SK-N-SH (cell line): Measurements from ENCODE around the gene NDUFS8. TPM values are rescaled to one million over a fixed set of nuclear protein-coding genes. Genes with fewer than 3 reads are reported as not detected.
"Not testable (repeated sequence)": the region's sequence is repeated elsewhere in the genome, so short reads cannot be mapped to it uniquely, and the experiment has no call there.

Experiments
- CTCF ChIA-PET: fragments of 300-600, 350-600 bp; formaldehyde crosslinking; extraction: SDS; loops from one replicate; lab custom pipeline; 2021; lab: Yijun Ruan, JAX
- POLR2A ChIA-PET: fragments of 350-600 bp; sonication (Branson Sonifier 250); formaldehyde crosslinking; extraction: SDS; loops from one replicate; lab custom pipeline; 2020; ENCODE audit warnings: antibody characterized with exemption, inconsistent platforms; lab: Yijun Ruan, JAX
- DNase-seq: peaks from one replicate; pipeline ENCODE4 v3.0.0; 2012
- H2AFZ ChIP-seq: fragments of 200-600 bp; sonication (generic); 2 replicates; pipeline ENCODE4 v1.8.1; 2016; ENCODE audit warnings: antibody characterized with exemption, mild to moderate bottlenecking, low read depth
- H3F3A ChIP-seq: fragments of 200-600 bp; sonication (generic); replicated peaks from 2 replicates; pipeline ENCODE3; 2016; ENCODE audit warnings: antibody characterized with exemption, mild to moderate bottlenecking; ENCODE audit not compliant: insufficient read depth
- H3K27ac ChIP-seq, 2 experiments: fragments of 200-500 bp in 1 of 2; fragments of 200-600 bp in 1 of 2; sonication (Bioruptor generic) in 1 of 2; sonication (generic), shearing (Covaris generic) in 1 of 2; 2 replicates each; pipeline versions ENCODE4 v1.5.1 to v1.6.1; 2014 to 2016; ENCODE audit warnings: low read depth in 2 of 2, inconsistent platforms in 1 of 2, low read length in 1 of 2, mild to moderate bottlenecking in 1 of 2, mixed read lengths in 1 of 2
- H3K27me3 ChIP-seq: fragments of 200-600 bp; sonication (generic), shearing (Covaris generic); 2 replicates; pipeline ENCODE4 v1.6.1; 2016; ENCODE audit warnings: mixed run types; ENCODE audit not compliant: insufficient read depth
- H3K36me3 ChIP-seq, 2 experiments: fragments of 200-500 bp in 1 of 2; fragments of 200-600 bp in 1 of 2; sonication (Bioruptor generic) in 1 of 2; sonication (generic) in 1 of 2; replicated peaks in 1 of 2; 2 replicates each; pipeline versions ENCODE3 to v1.5.1; 2014 to 2016; ENCODE audit warnings: low read length in 1 of 2, mild to moderate bottlenecking in 1 of 2; ENCODE audit not compliant: insufficient read depth in 2 of 2, control insufficient read depth in 1 of 2
- H3K4me1 ChIP-seq, 2 experiments: fragments of 200-500 bp in 1 of 2; fragments of 200-600 bp in 1 of 2; sonication (Bioruptor generic) in 1 of 2; sonication (generic), shearing (Covaris generic) in 1 of 2; 2 replicates each; pipeline versions ENCODE4 v1.5.1 to v1.6.1; 2014 to 2016; ENCODE audit warnings: low read depth in 1 of 2, low read length in 1 of 2, mixed run types in 1 of 2; ENCODE audit not compliant: insufficient read depth in 2 of 2, control insufficient read depth in 1 of 2
- H3K4me2 ChIP-seq: fragments of 200-600 bp; sonication (generic), shearing (Covaris generic); 2 replicates; pipeline ENCODE4 v1.6.1; 2017; ENCODE audit warnings: mixed run types
- H3K4me3 ChIP-seq, 2 experiments: fragments of 200-500 bp in 1 of 2; fragments of 200-600 bp in 1 of 2; sonication (Bioruptor generic) in 1 of 2; sonication (generic), shearing (Covaris generic) in 1 of 2; 2 replicates each; pipeline versions ENCODE4 v1.5.1 to v1.8.1; 2014 to 2016; ENCODE audit warnings: low read depth in 2 of 2, inconsistent platforms in 1 of 2, low read length in 1 of 2, mild to moderate bottlenecking in 1 of 2, mixed read lengths in 1 of 2, moderate library complexity in 1 of 2
- H3K79me2 ChIP-seq: fragments of 200-600 bp; sonication (generic); 2 replicates; pipeline ENCODE4 v1.8.1; 2017; ENCODE audit warnings: mild to moderate bottlenecking; ENCODE audit not compliant: insufficient read depth
- H3K9ac ChIP-seq: fragments of 200-600 bp; sonication (generic); 2 replicates; pipeline ENCODE4 v1.6.1; 2017; ENCODE audit warnings: mixed run types
- H3K9me2 ChIP-seq: fragments of 200-600 bp; sonication (generic); 2 replicates; pipeline ENCODE4 v1.6.1; 2017; ENCODE audit warnings: mixed run types
- H3K9me3 ChIP-seq: fragments of 200-600 bp; sonication (generic); 2 replicates; pipeline ENCODE4 v1.6.1; 2017; ENCODE audit warnings: mixed run types, mild to moderate bottlenecking, moderate library complexity
- H4K20me1 ChIP-seq: fragments of 200-600 bp; sonication (generic); 2 replicates; pipeline ENCODE4 v1.6.1; 2017; ENCODE audit warnings: mild to moderate bottlenecking, mixed run types; ENCODE audit not compliant: insufficient read depth
- CTCF ChIP-seq: fragments of 200-600 bp; sonication (generic); IDR thresholded peaks from 2 replicates; pipeline ENCODE4 v1.6.1; 2017; ENCODE audit warnings: antibody characterized with exemption, mild to moderate bottlenecking, moderate library complexity
- RAD21 ChIP-seq: IDR thresholded peaks from 2 replicates; pipeline ENCODE4 v1.6.1; 2012; ENCODE audit warnings: mild to moderate bottlenecking, low read length
- SMC3 ChIP-seq: IDR thresholded peaks from 2 replicates; pipeline ENCODE4 v1.6.1; 2012; ENCODE audit warnings: low read depth, low read length, improper control_type of control experiment
- WGBS: methylation state at CpG from one replicate; pipeline ENCODE4 v1.1.6; 2017; ENCODE audit warnings: low lambda C conversion rate; 5-methylcytosine and 5-hydroxymethylcytosine counted together
- polyA plus RNA-seq, 3 experiments: library from polyadenylated mRNA; depleted of rRNA; stranded (reverse); fragments of >200 nt; gene quantifications; 2 replicates each; pipeline ENCODE4 v1.2.3, GENCODE V29; 2012

NDUFS8 gene
- polyA plus RNA-seq, 1 of the 3 experiments (the other 2 are of a cell fraction): 123 TPM

- H3K4me2 ChIP-seq, H3K36me3 ChIP-seq, H3K9me2 ChIP-seq, H3K4me1 ChIP-seq, POLR2A ChIA-PET, H3K9ac ChIP-seq, H3K4me3 ChIP-seq, H3K79me2 ChIP-seq, H3K27me3 ChIP-seq, H3F3A ChIP-seq, H3K27ac ChIP-seq: not testable (repeated sequence)
- DNase-seq: peak; percentile 42
- CTCF ChIA-PET: interaction anchor here (0.7 to 2.2 kb wide), 9 partner anchors 9 to 77 kb away, joined by 3 to 12 read pairs (median 4); partner anchors contain the start of gene UNC93B1
- TF ChIP-seq RAD21 (peak; percentile 61), SMC3 (peak; percentile 39; the same call in 1 of the 2 replicates), CTCF (peak; percentile 61)
- TF ChIP-seq, all 33 proteins: peak for 3; not testable (repeated sequence) for 30
- H3K9me3 ChIP-seq, H4K20me1 ChIP-seq, H2AFZ ChIP-seq: not testable (repeated sequence)
- 56% methylated on average over 12 of the region's 12 CpGs for WGBS
Measured at GRCh38 chr11:67993821-67994220, 36.7 kb upstream of the NDUFS8 start.

- H3K4me1 ChIP-seq, H2AFZ ChIP-seq, H3K79me2 ChIP-seq, H3K27ac ChIP-seq, DNase-seq, H3K27me3 ChIP-seq, H3F3A ChIP-seq, H3K9ac ChIP-seq, H3K9me2 ChIP-seq, H3K4me2 ChIP-seq, POLR2A ChIA-PET, H3K9me3 ChIP-seq, H3K36me3 ChIP-seq, H4K20me1 ChIP-seq, H3K4me3 ChIP-seq: not testable (repeated sequence)
- CTCF ChIA-PET: interaction anchor here (0.7 to 2.2 kb wide), 9 partner anchors 9 to 77 kb away, joined by 3 to 12 read pairs (median 4); partner anchors contain the start of gene UNC93B1
- 89% methylated on average over 4 of the region's 5 CpGs for WGBS
Measured at GRCh38 chr11:67994387-67994786, 36.1 kb upstream of the NDUFS8 start.

- POLR2A ChIA-PET: not testable (repeated sequence)
Measured at GRCh38 chr11:67995129-67995528, 35.4 kb upstream of the NDUFS8 start.

GRCh38 chr11:67995579-67995978 is 34.9 kb upstream of the NDUFS8 start:
- H2AFZ ChIP-seq, H3K27ac ChIP-seq, H3K4me2 ChIP-seq, H3K4me1 ChIP-seq, H3K9ac ChIP-seq, CTCF ChIA-PET, POLR2A ChIA-PET, H3F3A ChIP-seq, H3K4me3 ChIP-seq, H4K20me1 ChIP-seq, H3K36me3 ChIP-seq, H3K9me3 ChIP-seq, H3K9me2 ChIP-seq, H3K79me2 ChIP-seq, H3K27me3 ChIP-seq, DNase-seq: not testable (repeated sequence)
- 80% methylated on average over 2 of the region's 14 CpGs for WGBS

More at GRCh38 chr11:67995129-67995528, 35.4 kb upstream of the NDUFS8 start:
- 88% methylated on average over 1 of the region's 3 CpGs for WGBS
- H3K27ac ChIP-seq, H3K9me3 ChIP-seq, H3K79me2 ChIP-seq, H3K36me3 ChIP-seq, H3K4me1 ChIP-seq, H3K4me3 ChIP-seq, H3K27me3 ChIP-seq, H3K9ac ChIP-seq, H3F3A ChIP-seq, H4K20me1 ChIP-seq, H2AFZ ChIP-seq, CTCF ChIA-PET, H3K9me2 ChIP-seq, DNase-seq, H3K4me2 ChIP-seq: not testable (repeated sequence)
